ENCODE results near the gene JMJD4. TPM values are rescaled to one million over a fixed set of nuclear protein-coding genes. Genes with fewer than 3 reads are reported as not detected.
A peak's percentile ranks its signal among the peaks of the same experiment; 100 is the strongest.

JMJD4 gene
- total RNA-seq, 1 experiment from 2014 or later = 20.7 TPM

DNA sequence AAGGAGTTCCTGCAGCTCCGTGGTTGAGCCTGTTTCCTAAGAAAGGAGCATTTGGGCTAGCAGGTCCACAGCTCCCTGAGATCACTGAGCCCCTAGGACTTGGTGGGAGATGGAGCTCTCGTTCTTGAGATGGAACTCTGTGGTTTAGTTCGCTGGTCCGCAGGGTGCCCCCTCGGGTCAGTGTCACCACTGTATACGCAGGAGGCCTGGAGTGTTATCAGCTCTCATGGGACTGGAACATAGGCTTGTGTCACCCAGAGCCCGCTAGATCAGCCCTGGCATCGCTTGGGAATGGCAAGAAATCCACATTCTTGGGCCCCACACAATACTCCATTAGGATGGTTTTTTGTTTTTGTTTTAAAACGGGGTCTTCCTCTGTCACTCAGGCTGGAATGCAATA, 3.7 kb upstream of the JMJD4 start:
- DNase-seq (ENCODE audit: low spot score) = no peak
- Histone ChIP-seq H3K4me1 (ENCODE audit: insufficient read depth, low read length, poor library complexity, severe bottlenecking) (no peaks in the 10 kb centered on the region), H3K27me3 (replicated peaks; ENCODE audit: insufficient read depth, low read depth, low read length, poor library complexity) (no peaks in the 10 kb centered on the region), H3K4me3 (ENCODE audit: low read depth, low read length, poor library complexity, severe bottlenecking) (no peak overlapping the region), H3K36me3 (ENCODE audit: insufficient read depth, low read length, poor library complexity, severe bottlenecking) (no peaks in the 10 kb centered on the region), H3K9me3 (ENCODE audit: low read depth, low read length, poor library complexity, severe bottlenecking) (no peaks in the 10 kb centered on the region), H3K27ac (ENCODE audit: low read depth, low read length, poor library complexity, severe bottlenecking) (no peak overlapping the region)
- CTCF ChIA-PET = no interaction called here
- TF ChIP-seq, protein P1, sequence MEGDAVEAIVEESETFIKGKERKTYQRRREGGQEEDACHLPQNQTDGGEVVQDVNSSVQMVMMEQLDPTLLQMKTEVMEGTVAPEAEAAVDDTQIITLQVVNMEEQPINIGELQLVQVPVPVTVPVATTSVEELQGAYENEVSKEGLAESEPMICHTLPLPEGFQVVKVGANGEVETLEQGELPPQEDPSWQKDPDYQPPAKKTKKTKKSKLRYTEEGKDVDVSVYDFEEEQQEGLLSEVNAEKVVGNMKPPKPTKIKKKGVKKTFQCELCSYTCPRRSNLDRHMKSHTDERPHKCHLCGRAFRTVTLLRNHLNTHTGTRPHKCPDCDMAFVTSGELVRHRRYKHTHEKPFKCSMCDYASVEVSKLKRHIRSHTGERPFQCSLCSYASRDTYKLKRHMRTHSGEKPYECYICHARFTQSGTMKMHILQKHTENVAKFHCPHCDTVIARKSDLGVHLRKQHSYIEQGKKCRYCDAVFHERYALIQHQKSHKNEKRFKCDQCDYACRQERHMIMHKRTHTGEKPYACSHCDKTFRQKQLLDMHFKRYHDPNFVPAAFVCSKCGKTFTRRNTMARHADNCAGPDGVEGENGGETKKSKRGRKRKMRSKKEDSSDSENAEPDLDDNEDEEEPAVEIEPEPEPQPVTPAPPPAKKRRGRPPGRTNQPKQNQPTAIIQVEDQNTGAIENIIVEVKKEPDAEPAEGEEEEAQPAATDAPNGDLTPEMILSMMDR (conservative IDR thresholded peaks at IDR 0.05; ENCODE audit: low read depth, low read length) = no peak
- TF ChIP-seq EZH2 (IDR thresholded peaks at IDR 0.05; ENCODE audit: borderline replicate concordance, low read depth, low read length, poor library complexity, severe bottlenecking) = no peak
- intact Hi-C loops (cut with micrococcal nuclease; ENCODE audit: unreplicated experiment) = loop anchor here (10.0 kb wide), 1 partner anchor 254 kb away; no protein-coding TSS in a partner anchor
- BruUV-seq (replicated peaks) = no TSS peak
- POLR2A ChIA-PET (ENCODE audit: low non-redundant PET) = no interaction called here

DNA sequence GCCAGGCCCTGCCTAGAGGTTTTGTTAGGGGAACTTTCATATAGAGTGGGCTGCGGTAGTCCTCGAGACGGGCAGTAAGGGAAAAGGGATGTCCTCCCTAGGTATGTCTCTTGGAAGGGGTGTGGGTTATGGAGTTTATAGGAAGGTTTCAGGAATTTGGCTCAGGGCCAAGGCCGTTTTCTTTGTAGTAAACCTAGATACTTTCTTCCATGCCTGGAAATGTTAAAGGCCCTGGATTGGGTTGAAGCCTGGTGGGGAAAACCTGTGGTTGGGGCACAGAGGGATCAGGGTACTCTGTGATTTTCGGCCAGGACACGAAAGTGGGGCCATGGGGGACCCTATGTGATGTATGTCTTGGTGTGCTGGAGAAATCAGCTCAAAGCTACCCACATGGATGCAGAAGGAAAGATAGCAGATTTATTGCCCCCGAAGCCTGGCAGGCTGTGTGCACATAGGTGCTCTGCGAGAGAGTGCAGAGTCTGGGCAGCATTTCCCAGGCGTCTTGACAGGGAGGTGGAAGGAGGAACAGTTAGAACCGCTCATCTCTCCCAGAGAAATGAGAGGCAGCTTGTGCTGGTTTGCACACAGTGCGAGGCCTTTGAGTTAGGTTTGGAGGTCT, 1.8 kb upstream of the JMJD4 start:
- no peak for DNase-seq (ENCODE audit: low spot score)
- no peaks in the 10 kb centered on the region for H3K27me3 ChIP-seq (replicated peaks; ENCODE audit: insufficient read depth, low read depth, low read length, poor library complexity)
- no peak overlapping the region for H3K4me3 ChIP-seq (ENCODE audit: low read depth, low read length, poor library complexity, severe bottlenecking)
- intact Hi-C loops (cut with micrococcal nuclease; ENCODE audit: unreplicated experiment) = loop anchor here (10.0 kb wide), 1 partner anchor 252 kb away; no protein-coding TSS in a partner anchor
- POLR2A ChIA-PET (ENCODE audit: low non-redundant PET) = no interaction called here
- no peaks in the 10 kb centered on the region for H3K4me1 ChIP-seq (ENCODE audit: insufficient read depth, low read length, poor library complexity, severe bottlenecking)
- peaks cover 12% of the 10 kb centered on the region for H3K36me3 ChIP-seq (ENCODE audit: insufficient read depth, low read length, poor library complexity, severe bottlenecking)
- TF ChIP-seq, protein P1 (conservative IDR thresholded peaks at IDR 0.05; ENCODE audit: low read depth, low read length) = no peak
- no peak for TF ChIP-seq EZH2 (IDR thresholded peaks at IDR 0.05; ENCODE audit: borderline replicate concordance, low read depth, low read length, poor library complexity, severe bottlenecking)
- no peaks in the 10 kb centered on the region for H3K9me3 ChIP-seq (ENCODE audit: low read depth, low read length, poor library complexity, severe bottlenecking)
- TSS peak; percentile 37 for BruUV-seq (replicated peaks)
- no peak overlapping the region for H3K27ac ChIP-seq (ENCODE audit: low read depth, low read length, poor library complexity, severe bottlenecking)
- CTCF ChIA-PET = interaction anchor here (0.6 kb wide), 1 partner anchor 25 kb away, joined by 9 read pairs; no protein-coding TSS in a partner anchor

DNA sequence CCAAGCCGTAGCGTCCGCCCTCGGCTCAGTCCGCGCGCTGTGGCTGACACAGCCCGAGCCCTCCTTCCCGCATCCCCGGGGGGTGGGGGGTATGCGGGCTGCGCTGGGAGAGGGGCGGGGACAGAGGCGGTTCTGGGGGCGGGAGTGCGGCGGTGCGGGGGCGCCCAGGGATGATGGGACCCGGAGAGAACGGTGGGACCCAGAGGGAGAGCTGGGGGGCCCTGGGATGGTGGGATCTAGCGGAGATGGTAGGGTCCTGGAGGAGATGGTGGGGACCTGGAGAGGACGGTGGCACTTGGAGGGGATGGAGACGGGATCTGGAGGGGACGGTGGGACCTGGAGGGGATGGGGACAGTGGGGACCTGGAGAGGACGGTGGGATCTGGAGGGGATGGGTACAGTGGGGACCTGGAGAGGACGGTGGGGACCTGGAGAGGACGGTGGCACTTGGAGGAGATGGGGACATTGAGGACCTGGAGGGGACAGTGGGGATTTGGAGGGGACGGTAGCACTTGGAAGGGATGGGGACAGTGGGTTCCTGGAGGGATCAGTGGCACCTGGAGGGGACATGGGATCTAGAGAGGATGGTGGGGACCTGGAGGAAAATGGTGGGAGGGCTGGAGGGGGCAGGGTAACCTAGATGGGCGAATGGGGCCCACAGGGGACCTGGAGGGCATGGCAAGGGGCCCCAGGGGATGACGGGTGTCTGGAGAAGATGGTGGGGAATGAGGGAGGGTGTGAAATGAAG, 610 bp upstream of the JMJD4 start:
- ChIA-PET CTCF (no interaction called here), POLR2A (ENCODE audit: low non-redundant PET) (interaction anchor here (0.6 kb wide), 2 partner anchors 9 to 1135 kb away, joined by 3 to 5 read pairs; no protein-coding TSS in a partner anchor)
- Histone ChIP-seq H3K4me1 (ENCODE audit: insufficient read depth, low read length, poor library complexity, severe bottlenecking) (no peaks in the 10 kb centered on the region), H3K4me3 (ENCODE audit: low read depth, low read length, poor library complexity, severe bottlenecking) (peak overlapping the region; percentile 94), H3K27me3 (replicated peaks; ENCODE audit: insufficient read depth, low read depth, low read length, poor library complexity) (no peaks in the 10 kb centered on the region), H3K9me3 (ENCODE audit: low read depth, low read length, poor library complexity, severe bottlenecking) (no peaks in the 10 kb centered on the region), H3K27ac (ENCODE audit: low read depth, low read length, poor library complexity, severe bottlenecking) (peak overlapping the region; percentile 85), H3K36me3 (ENCODE audit: insufficient read depth, low read length, poor library complexity, severe bottlenecking) (peaks cover 15% of the 10 kb centered on the region)
- no peak for TF ChIP-seq EZH2 (IDR thresholded peaks at IDR 0.05; ENCODE audit: borderline replicate concordance, low read depth, low read length, poor library complexity, severe bottlenecking)
- TF ChIP-seq, protein P1 (conservative IDR thresholded peaks at IDR 0.05; ENCODE audit: low read depth, low read length) = no peak
- no peak for DNase-seq (ENCODE audit: low spot score)
- intact Hi-C loops (cut with micrococcal nuclease; ENCODE audit: unreplicated experiment) = loop anchor here (10.0 kb wide), 1 partner anchor 251 kb away; no protein-coding TSS in a partner anchor
- BruUV-seq (replicated peaks) = no TSS peak
